Left lung (tissue), 10 donors: Measurements from ENCODE around the gene CELF5. TPM values are rescaled to one million over a fixed set of nuclear protein-coding genes. Genes with fewer than 3 reads are reported as not detected.

ENCODE experiments used
- ATAC-seq: fragments of 200-7000 bp; cut with Tn5 transposase; one replicate; pipeline ENCODE4 v1.9.1; 2020; ENCODE audit warnings: moderate library complexity
- DNase-seq, 4 donors: peaks; one replicate each; pipeline ENCODE4 v3.0.0-alpha.2; 2013 to 2020
- H3K27ac ChIP-seq, 2 donors: fragments of 200-600 bp; sonication (generic) in 1 of 2; one replicate each; pipeline versions ENCODE4 v1.5.0 to v1.8.0; 2020 to 2021
- H3K27me3 ChIP-seq, 2 donors: fragments of 200-600 bp; sonication (generic) in 1 of 2; one replicate each; pipeline versions ENCODE4 v1.5.0 to v1.8.0; 2020 to 2021
- H3K36me3 ChIP-seq, 2 donors: fragments of 200-600 bp; sonication (generic) in 1 of 2; one replicate each; pipeline versions ENCODE4 v1.5.0 to v1.8.0; 2020 to 2021
- H3K4me1 ChIP-seq, 2 donors: fragments of 200-600 bp; one replicate each; pipeline ENCODE4 v1.8.0; 2021
- H3K4me3 ChIP-seq, 2 donors: fragments of 200-600 bp; sonication (generic) in 1 of 2; one replicate each; pipeline versions ENCODE4 v1.5.0 to v1.8.0; 2020 to 2021; ENCODE audit warnings: mild to moderate bottlenecking in 1 of 2
- H3K9me3 ChIP-seq, 2 donors: fragments of 200-600 bp; sonication (generic) in 1 of 2; one replicate each; pipeline versions ENCODE4 v1.5.0 to v1.8.0; 2020 to 2021
- CTCF ChIP-seq, 2 donors: fragments of 200-600 bp; sonication (generic) in 1 of 2; IDR thresholded peaks; one replicate each; pipeline versions ENCODE4 v1.5.0 to v1.8.0; 2021; ENCODE audit warnings: antibody characterized with exemption in 2 of 2
- intact Hi-C, 2 donors: fragments of 100-400 bp; cut with DNase I; formaldehyde crosslinking; loops; one replicate each; pipeline versions ENCODE4 v1.11.2 to v1.14.2; 2022
- polyA plus RNA-seq, 6 donors: library from polyadenylated mRNA; unstranded; fragments of 120-200 nt; gene quantifications; one replicate each; pipeline ENCODE4 v1.2.1, GENCODE V29; 2013; ENCODE audit not compliant: insufficient read length in 6 of 6
- total RNA-seq, 2 donors: library from RNA; stranded (reverse); fragmentation: NEBNext Ultra II Directional; extraction: Animal tissue kit (Norgen Biotek cat#: 25700); gene quantifications; one replicate each; pipeline ENCODE4 v1.2.1, GENCODE V29; 2021
- donor health status: DM: no; HTN: yes; CAD: no.
- donor health status: DM: no; HTN: no; CAD: no.

The CELF5 gene
- total and polyA plus RNA-seq, 8 donors: 0.38 to 3.9 (median 2.2) TPM; not detected in 1

- TF ChIP-seq CTCF (IDR thresholded peaks at IDR 0.05): no peak
- intact Hi-C loops: no loop called here
These were observed 42.5 kb downstream of the CELF5 start for GRCh38 chr19:3266792-3267514.

GRCh38 chr19:3268326-3268725 is 43.9 kb downstream of the CELF5 start:
- intact Hi-C loops: no loop called here
- Histone ChIP-seq H3K9me3 (peaks cover 0 to 7% of the 10 kb centered on the region in 2 donors), H3K4me1 (no peaks in the 10 kb centered on the region), H3K27ac (no peak overlapping the region), H3K4me3 (no peak overlapping the region), H3K27me3 (peaks cover 13 to 69% of the 10 kb centered on the region in 2 donors), H3K36me3 (no peaks in the 10 kb centered on the region)
- ATAC-seq: no peak
- DNase-seq: no peak
- no peak for TF ChIP-seq CTCF (IDR thresholded peaks at IDR 0.05)

More at GRCh38 chr19:3266792-3267514, 42.5 kb downstream of the CELF5 start:
- peaks cover 13 to 60% of the 10 kb centered on the region in 2 donors for H3K27me3 ChIP-seq
- no peaks in the 10 kb centered on the region for H3K36me3 ChIP-seq
- no peaks in the 10 kb centered on the region for H3K9me3 ChIP-seq
- no peak overlapping the region for H3K4me3 ChIP-seq
- H3K27ac ChIP-seq: no peak overlapping the region
- ATAC-seq: no peak
- no peaks in the 10 kb centered on the region for H3K4me1 ChIP-seq
- DNase-seq: no peak

- no peak for TF ChIP-seq CTCF (IDR thresholded peaks at IDR 0.05)
- Histone ChIP-seq H3K4me3 (no peak overlapping the region), H3K9me3 (peaks cover 0 to 9% of the 10 kb centered on the region in 2 donors), H3K4me1 (no peaks in the 10 kb centered on the region), H3K27ac (no peak overlapping the region), H3K27me3 (peaks cover 13 to 73% of the 10 kb centered on the region in 2 donors), H3K36me3 (no peaks in the 10 kb centered on the region)
- ATAC-seq (no peak), DNase-seq (no peak)
- intact Hi-C loops: no loop called here
These were observed 44.3 kb downstream of the CELF5 start for GRCh38 chr19:3268763-3269162.

- Histone ChIP-seq H3K9me3 (peaks cover 0 to 9% of the 10 kb centered on the region in 2 donors), H3K27me3 (peaks cover 17 to 86% of the 10 kb centered on the region in 2 donors), H3K4me1 (peaks cover 0 to under 1% of the 10 kb centered on the region in 2 donors), H3K36me3 (no peaks in the 10 kb centered on the region), H3K4me3 (no peak overlapping the region), H3K27ac (no peak overlapping the region)
- ATAC-seq: no peak
- no peak for TF ChIP-seq CTCF (IDR thresholded peaks at IDR 0.05)
- intact Hi-C loops: no loop called here
- no peak for DNase-seq
These were observed 45.6 kb downstream of the CELF5 start for GRCh38 chr19:3269916-3270671.

- H3K4me1 ChIP-seq: peaks cover 5 to 6% of the 10 kb centered on the region in 2 donors
- intact Hi-C loops: no loop called here
- TF ChIP-seq CTCF (IDR thresholded peaks at IDR 0.05): no peak
- H3K9me3 ChIP-seq: peaks cover 0 to 9% of the 10 kb centered on the region in 2 donors
- H3K27me3 ChIP-seq: peaks cover 22 to 94% of the 10 kb centered on the region in 2 donors
- no peak overlapping the region for H3K27ac ChIP-seq
- H3K36me3 ChIP-seq: no peaks in the 10 kb centered on the region
- peak in 1 of 4 donors; percentile 12 for DNase-seq
- no peak for ATAC-seq
- H3K4me3 ChIP-seq: no peak overlapping the region
These were observed 46.4 kb downstream of the CELF5 start for GRCh38 chr19:3270902-3271301.
